GM19099 (cell line): ENCODE data around the gene HIBCH.

ENCODE experiments used
- POLR2A ChIP-seq: IDR thresholded peaks from 3 replicates; pipeline ENCODE4 v1.6.1; 2011; ENCODE audit warnings: low read depth; ENCODE audit not compliant: insufficient read length; ENCODE audit errors: extremely low read depth

HIBCH gene

DNA sequence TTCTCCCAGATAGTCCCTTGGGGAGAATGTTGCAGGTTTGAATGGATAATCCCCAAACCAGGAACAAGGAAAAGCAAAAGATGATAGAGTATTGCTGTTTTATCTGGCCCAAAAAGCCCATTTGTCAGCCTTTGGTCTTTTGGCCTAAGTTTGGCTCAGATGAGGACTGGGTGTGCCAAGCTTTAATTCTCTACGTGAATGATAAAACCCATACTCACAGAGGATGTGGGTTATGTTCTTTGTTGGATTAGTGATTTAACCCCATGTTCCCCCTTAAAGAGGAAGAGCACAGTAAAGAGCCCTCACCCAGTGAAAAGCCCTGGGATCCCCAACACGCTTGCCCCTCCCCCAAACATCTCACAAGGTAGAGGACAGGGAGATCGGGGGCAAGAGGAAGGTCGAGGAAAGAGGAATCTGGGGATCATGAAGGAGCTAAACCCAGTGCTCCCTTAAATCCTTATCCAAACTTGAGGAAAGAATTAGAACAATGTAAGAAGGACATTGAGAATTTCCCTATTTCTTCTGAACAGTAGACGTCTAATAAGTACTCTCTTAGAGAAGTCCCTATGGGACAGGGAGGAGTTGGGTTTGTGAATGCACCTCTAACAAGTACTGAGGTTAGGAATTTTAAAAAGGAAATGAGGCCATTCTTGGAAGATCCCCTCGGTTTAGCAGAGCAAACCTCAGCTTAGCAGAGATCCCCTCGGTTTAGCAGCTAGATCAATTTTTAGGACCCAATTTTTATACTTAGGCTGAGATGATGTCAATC lies 105.0 kb downstream of the HIBCH start:
- no peak for TF ChIP-seq POLR2A

DNA sequence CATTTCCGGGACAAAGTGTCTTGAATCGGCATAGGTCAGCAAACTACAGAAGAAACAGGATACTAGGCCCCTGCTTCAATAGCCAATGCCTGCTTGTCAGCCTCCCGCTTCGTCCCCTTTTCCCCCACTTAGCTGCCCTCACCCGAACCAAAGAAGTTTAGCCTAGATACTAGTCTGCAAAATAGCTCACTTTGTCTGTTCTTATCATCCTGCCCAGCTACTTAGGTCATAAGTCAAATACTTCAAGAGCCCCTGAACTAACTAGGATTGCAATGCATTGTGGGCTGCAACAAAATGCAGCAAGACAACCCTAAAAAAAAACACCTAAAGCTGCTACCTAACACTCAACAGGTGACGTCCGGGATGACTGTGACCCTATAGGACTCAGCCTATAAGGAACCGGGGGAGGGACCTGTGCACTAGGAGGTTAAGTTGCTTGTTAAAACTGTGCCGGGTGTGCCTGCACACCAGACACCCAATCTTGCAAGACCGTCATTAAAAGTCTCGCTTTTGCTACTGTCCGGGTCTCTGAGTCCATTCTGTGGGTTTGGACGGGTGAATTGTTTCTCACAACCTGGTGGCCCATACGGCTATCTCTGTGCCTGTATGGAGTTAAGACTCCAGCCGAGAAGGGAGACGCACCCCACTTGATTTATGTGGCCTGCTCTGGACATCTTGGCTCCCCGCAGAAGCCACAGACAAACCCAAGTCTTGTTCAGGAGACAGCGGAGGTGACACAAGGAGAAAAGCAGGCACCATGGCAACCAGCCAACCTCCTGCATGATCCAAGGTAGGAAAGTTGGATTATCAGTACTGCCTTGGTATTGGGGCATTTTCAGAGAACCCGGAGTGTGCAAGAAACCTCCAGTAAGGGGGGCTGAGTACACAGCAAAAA lies 105.9 kb downstream of the HIBCH start:
- no peak for TF ChIP-seq POLR2A

DNA sequence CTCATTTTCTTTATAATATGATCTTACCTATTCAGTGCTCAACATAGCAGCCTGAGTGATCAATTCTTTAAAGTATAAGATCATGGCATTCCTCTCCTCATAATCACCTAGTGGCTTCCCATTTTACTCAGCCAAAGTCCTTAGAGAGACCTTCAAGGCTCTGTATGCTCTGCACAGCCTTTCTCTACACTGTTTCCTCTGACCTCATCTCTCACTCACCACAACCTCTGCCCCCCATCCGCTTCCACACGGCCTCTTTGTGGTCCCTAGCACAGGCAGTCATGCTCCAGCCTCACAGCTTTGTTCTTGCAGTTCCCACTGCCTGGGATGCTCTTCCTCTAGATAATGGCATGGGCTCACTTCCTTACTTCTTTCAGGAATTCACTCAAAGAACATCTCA lies 109.2 kb downstream of the HIBCH start:
- TF ChIP-seq POLR2A: no peak

DNA sequence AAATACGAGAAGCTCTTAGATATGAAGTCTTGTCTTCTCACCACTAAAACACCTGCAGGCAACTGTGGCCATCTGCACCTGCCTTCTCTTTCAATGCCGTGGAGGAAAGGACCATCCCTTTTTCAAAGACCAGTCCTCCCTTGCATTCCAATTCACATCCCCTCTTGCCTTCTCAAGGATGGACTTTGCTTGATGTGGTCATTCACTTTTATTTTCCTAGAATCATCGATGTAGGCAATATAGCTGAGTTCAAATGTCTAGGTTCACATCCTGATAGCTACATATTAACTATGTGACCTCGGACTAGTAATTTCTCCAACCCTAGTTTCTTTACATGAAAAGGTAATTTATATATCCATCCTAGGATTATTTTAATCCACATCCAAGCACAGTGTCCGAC lies 110.1 kb downstream of the HIBCH start:
- no peak for TF ChIP-seq POLR2A

DNA sequence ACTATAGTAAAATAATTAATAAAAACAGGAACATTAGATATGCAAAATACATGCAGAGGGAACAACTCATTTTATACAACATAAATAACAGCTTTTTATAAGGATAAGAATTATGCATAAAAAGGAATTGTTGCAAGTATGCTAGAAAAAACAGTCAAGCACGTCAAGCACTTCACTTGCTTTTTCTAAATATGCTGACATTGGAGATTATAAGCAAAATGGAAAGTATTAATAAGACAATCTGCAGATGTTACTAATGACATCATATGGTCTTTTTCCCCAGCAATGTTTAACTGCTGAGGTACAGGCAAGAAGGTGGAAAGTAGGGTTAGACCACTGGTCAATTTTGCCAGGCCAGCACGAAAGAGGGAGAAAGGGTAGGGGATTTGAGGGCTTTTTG lies 111.7 kb downstream of the HIBCH start:
- no peak for TF ChIP-seq POLR2A

DNA sequence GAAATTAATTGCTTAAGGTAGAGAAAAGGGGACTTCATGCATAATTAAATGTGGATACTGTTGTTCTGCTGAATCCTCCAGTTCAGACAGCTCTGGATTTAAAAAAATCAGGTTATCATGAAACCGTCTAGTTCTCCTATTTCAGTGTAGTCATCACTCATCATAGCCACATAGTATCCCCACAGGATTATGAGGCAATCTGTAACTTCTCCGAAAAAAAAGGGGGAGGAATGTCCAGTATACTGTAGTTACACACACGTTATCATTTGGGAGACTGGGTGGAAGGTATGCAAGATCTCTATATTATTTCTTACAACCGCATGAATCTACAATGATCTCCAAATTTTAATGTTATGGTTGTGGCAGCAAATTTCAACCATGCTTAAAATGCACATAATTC lies 114.0 kb downstream of the HIBCH start:
- TF ChIP-seq POLR2A: no peak

DNA sequence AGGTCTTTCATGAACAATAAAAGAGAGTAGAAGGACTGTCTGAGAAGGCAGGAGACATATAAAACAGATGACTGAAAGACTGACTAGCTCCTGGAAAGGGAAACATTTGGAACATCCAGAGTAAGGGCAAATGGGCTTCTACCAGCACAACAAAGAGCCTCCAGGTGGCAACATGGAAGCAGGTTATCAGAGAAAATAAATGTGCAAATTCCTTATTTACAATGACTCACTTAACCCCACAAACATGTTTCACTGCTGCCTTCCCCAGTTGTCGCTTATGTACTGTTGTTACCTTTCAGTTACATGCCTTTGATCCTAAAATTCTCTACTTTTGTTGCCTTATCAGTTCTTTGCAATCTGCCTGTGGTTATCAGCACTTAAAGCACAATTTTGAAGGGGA lies 117.0 kb downstream of the HIBCH start:
- no peak for TF ChIP-seq POLR2A

DNA sequence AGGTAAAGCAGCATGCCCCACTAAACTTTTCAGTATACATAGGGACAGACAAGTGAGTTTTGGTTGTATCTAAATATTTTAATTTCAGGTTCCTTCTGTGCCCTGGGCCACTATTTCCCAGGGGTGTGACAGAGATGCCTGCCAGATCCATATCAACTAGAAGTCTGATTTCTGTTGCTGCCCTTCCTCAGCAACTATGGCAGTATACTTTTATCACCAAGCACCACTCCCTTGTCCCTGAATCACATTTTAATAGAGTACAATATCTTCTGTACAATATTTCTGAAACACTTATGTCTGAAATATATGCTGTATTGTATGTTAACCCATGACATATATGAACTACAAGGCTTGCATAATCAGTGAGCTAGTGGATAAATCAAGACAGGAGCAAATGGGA lies 117.6 kb downstream of the HIBCH start:
- TF ChIP-seq POLR2A: no peak

DNA sequence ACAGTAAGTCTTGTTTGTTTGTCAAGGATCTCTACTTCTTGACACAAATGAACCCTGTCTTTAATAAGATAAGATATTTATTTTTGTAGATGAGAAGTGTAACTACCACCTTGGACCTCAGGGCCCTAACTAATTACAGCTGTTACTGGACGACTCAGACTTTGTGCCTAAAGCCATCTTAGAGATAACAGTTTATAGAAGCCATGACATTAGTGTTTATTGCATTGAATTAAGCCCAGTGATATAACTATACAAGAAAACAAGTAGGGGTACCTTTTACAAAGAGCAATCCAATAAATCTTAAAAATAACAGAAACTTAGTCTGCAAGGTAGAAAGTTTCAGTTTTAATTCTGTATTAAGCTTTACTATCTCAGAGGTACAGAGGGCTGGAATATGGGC lies 119.0 kb downstream of the HIBCH start:
- TF ChIP-seq POLR2A: no peak

DNA sequence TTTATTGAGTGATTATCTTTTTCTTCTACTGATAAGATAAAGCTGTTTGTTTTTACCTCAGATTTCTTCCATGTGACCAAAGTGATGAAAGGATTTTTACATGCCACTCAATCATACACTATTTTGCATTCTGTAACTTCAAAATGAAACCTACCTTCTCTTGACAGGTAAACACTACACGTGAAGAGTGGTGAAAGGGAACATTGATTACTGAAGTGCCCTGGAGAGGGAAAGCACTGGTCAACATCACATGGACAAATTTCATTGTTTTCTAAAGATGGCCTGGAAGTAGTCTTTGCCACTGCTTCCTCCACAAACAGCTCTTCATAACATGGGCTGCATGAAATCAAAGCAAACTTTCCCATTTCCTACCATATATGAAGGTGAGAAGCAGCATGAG lies 120.1 kb downstream of the HIBCH start:
- no peak for TF ChIP-seq POLR2A

DNA sequence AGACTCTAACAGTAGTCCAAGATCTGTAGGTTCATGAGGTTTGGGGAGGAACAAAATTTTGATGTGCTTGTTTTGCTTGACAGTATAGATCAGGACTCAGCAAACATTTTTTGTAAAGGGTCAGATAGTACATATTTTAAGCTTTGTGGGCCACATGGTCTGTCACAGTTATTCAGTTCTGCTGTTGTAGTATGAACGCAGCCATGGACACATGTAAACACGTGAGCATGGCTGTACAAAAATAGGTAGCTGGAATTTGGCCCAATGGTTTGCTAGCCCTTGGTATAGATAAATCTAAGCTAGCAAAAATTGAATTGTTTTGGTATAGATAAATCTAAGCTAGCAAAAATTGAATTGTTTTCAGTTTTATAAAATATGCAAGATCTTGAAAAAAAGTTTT lies 120.5 kb downstream of the HIBCH start:
- no peak for TF ChIP-seq POLR2A

DNA sequence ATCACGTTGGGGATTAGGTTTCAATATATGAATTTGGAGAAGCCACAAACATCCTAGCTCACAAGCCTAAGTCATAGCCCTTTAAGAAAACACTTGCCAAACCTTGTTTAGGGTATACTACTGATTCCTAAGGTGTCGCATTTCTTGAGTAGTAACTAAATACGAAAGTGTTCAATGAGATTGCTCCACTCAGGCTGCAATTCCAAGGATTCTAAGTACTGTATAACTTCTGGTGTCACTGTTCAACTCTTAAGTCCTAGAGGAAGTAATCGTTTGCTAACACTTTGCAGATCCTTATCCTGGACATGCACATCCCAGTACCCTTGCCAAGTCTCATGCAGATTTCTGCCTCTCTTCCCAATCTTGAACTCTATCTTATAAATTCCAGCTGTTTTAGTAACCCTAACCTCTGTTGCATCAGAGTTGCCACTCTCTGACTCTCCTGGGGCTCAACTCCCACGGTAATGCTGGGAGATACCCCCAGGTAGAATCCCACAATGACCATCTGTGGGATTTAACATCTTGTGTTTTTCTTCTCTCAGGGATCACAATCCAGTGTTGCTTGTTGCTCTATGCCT lies 122.4 kb downstream of the HIBCH start:
- TF ChIP-seq POLR2A: no peak

DNA sequence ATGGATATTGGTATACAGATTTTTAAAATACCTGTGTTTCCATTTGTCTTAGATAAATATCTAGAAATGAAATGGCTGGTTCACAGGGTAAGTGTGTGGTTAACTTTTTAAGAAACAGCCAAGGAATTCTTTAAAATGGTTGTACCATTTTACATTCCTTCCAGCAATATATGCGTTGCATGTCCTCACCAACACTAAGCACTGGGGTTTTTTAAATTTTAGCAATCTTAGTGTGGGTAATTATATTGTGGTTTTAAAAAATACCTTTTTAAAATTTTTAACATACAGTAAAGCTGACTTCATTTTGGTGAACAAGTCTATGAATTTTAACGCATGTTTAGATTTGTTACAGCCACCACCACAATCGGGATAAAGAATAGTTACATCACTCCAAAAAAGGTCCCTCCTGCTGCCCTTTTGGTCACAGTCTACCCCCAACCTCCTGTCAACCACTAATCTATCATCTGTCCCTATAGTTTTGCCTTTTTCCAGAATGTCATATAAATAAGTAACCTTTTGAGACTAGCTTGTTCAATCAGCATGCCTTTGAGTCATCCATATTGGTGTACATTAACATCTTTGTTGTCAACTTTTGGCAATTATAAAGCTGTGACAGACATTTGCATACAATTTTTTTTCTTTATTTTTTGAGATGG lies 129.0 kb downstream of the HIBCH start:
- no peak for TF ChIP-seq POLR2A

DNA sequence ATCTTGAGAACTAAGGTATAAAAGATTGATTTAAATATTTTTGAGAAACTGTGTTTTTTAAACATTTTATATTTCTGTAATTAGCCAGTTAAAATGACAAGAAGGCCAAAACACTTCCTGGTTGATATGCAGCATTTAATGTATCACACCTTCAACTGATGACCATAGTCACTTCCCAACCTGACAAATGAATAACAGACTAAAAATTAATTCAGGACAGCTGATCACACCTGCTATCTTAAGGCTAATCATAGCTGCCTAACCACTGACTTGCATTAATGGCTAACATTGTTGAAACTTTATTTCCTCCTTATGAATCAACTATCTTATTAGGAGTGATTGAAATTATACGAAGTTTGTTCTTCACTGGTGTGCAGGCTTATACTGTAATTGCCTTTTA lies 131.3 kb downstream of the HIBCH start:
- TF ChIP-seq POLR2A: no peak

DNA sequence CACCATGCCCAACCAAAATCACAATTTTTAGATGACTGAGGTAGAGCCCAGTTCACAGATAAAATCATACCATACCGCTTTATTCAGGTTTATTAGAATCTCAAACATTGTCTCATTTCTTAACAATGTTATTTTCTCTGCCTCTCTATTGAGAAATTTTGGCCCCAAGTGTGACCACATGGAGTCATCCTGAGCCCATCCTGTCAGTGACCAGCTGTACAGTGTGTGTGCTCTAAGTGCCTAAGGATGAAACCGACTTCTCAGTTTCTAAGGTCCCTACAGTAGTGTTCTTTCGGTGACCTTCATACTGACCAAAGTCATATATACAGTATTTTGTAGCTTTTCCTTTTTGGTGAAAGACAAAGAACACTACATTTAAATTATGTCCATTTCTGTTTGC lies 133.4 kb downstream of the HIBCH start:
- TF ChIP-seq POLR2A: no peak
